ENCODE data around the gene FMNL1.

GRCh38 chr17:45264988-45265387 is 43.3 kb downstream of the FMNL1 start:
- TF ChIP-seq TAF1 (IDR thresholded peaks at IDR 0.05; ENCODE audit: borderline replicate concordance, low read depth, low read length) (no peak), POLR2AphosphoS5 (IDR thresholded peaks at IDR 0.05; ENCODE audit: low read depth, low read length) (no peak), POLR2A (IDR thresholded peaks at IDR 0.05; ENCODE audit: low read depth, low read length) (no peak)
